Osteoblast (primary cell): ENCODE results near the gene EZH2. TPM values are rescaled to one million over a fixed set of nuclear protein-coding genes. Genes with fewer than 3 reads are reported as not detected.

Experiments
- DNase-seq: peaks from one replicate; pipeline ENCODE4 v3.0.0; 2011; ENCODE audit warnings: low spot score, mixed read lengths; ENCODE audit not compliant: insufficient read length; ENCODE audit errors: missing footprints
- H2AFZ ChIP-seq: 2 replicates; pipeline ENCODE4 v1.6.0; 2011; ENCODE audit warnings: mild to moderate bottlenecking, low read length
- H3K27ac ChIP-seq: 2 replicates; pipeline ENCODE4 v1.5.1; 2011; ENCODE audit warnings: mild to moderate bottlenecking, low read depth, low read length, moderate library complexity
- H3K27me3 ChIP-seq: 2 replicates; pipeline ENCODE4 v1.6.0; 2012; ENCODE audit warnings: mild to moderate bottlenecking, control low read depth, inconsistent platforms, low read length, moderate library complexity; ENCODE audit not compliant: insufficient read depth
- H3K36me3 ChIP-seq: 2 replicates; pipeline ENCODE4 v1.5.1; 2011; ENCODE audit warnings: mild to moderate bottlenecking, low read length, control low read depth, moderate library complexity; ENCODE audit not compliant: insufficient read depth
- H3K4me1 ChIP-seq: 2 replicates; pipeline ENCODE4 v1.5.1; 2011; ENCODE audit warnings: mild to moderate bottlenecking, low read length, control low read depth, moderate library complexity; ENCODE audit not compliant: insufficient read depth
- H3K4me2 ChIP-seq: 2 replicates; pipeline ENCODE4 v1.6.0; 2011; ENCODE audit warnings: mild to moderate bottlenecking, low read length; ENCODE audit not compliant: insufficient read depth
- H3K4me3 ChIP-seq: fragments of 200-600 bp; sonication (generic); 3 replicates; pipeline ENCODE4 v1.5.1; 2012; ENCODE audit warnings: mild to moderate bottlenecking, low read length, inconsistent platforms; ENCODE audit not compliant: insufficient read depth
- H3K79me2 ChIP-seq: 2 replicates; pipeline ENCODE4 v1.6.0; 2012; ENCODE audit warnings: mild to moderate bottlenecking, low read length, control low read depth, inconsistent platforms; ENCODE audit not compliant: insufficient read depth
- H3K9me3 ChIP-seq: 2 replicates; pipeline ENCODE4 v1.5.1; 2011; ENCODE audit warnings: low read depth, low read length, control low read depth
- H4K20me1 ChIP-seq: 2 replicates; pipeline ENCODE4 v1.6.0; 2012; ENCODE audit warnings: mild to moderate bottlenecking, low read length, control low read depth; ENCODE audit not compliant: insufficient read depth
- total RNA-seq: library from RNA; depleted of rRNA; stranded (reverse); fragments of >200 nt; gene quantifications from 2 replicates; pipeline ENCODE4 v1.2.3, GENCODE V29; 2012
- TF ChIP-seq, protein P1 (sequence below): IDR thresholded peaks from 2 replicates; pipeline ENCODE4 v1.5.1; 2011; ENCODE audit warnings: mild to moderate bottlenecking, low read depth, low read length, moderate library complexity; ENCODE audit errors: extremely low read depth

Gene EZH2
- total RNA-seq, 1 donor, result 7.6 TPM

DNA sequence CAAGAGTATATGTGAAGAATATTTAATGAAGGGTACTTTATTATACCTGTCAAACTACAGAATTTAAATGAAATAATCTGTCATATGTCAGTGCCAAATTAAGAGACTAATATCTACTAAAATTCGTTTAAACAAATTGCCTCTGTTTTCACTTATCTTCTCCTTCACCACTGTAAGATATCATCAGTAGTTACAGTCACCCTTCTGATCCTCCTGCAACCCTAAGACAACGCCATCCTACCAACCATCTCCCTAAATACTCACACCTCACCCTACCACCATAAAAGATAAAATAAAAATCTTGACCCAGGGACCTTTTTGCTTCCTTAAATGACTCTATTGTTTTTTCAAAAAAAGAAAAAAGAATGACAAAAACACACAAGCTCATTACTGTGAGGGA is 20.8 kb downstream of the EZH2 start:
- Histone ChIP-seq H3K27ac (no peak overlapping the region), H3K9me3 (no peaks in the 10 kb centered on the region), H3K4me2 (no peak overlapping the region), H4K20me1 (no peaks in the 10 kb centered on the region), H3K79me2 (peaks cover 84% of the 10 kb centered on the region), H2AFZ (peak overlapping the region; percentile 47), H3K4me3 (no peak overlapping the region), H3K4me1 (no peaks in the 10 kb centered on the region), H3K36me3 (no peaks in the 10 kb centered on the region), H3K27me3 (no peaks in the 10 kb centered on the region)
- TF ChIP-seq, protein P1, sequence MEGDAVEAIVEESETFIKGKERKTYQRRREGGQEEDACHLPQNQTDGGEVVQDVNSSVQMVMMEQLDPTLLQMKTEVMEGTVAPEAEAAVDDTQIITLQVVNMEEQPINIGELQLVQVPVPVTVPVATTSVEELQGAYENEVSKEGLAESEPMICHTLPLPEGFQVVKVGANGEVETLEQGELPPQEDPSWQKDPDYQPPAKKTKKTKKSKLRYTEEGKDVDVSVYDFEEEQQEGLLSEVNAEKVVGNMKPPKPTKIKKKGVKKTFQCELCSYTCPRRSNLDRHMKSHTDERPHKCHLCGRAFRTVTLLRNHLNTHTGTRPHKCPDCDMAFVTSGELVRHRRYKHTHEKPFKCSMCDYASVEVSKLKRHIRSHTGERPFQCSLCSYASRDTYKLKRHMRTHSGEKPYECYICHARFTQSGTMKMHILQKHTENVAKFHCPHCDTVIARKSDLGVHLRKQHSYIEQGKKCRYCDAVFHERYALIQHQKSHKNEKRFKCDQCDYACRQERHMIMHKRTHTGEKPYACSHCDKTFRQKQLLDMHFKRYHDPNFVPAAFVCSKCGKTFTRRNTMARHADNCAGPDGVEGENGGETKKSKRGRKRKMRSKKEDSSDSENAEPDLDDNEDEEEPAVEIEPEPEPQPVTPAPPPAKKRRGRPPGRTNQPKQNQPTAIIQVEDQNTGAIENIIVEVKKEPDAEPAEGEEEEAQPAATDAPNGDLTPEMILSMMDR, result no peak
- no peak for DNase-seq

DNA sequence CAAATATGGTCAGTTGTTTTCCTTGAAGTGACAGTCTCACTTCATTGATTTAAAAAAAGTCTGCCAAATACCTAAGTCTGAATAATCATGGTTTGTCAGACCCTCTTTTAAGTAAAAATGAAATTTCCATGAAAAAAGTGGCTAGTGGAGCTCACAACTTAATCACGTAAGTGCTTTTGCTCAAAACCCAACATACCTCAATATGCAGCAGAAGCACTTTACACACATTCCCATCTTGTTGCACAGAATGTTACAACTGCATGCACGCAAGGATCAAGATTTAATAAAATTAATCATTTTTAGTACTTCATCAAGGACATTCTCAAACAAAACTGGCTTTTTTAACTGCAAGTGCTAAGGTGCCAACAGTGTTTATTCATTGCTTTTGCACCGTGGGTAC is 21.6 kb downstream of the EZH2 start:
- no peaks in the 10 kb centered on the region for H3K4me1 ChIP-seq
- TF ChIP-seq, protein P1, result no peak
- H3K79me2 ChIP-seq, result peaks cover 76% of the 10 kb centered on the region
- no peak overlapping the region for H2AFZ ChIP-seq
- H3K9me3 ChIP-seq, result no peaks in the 10 kb centered on the region
- no peak overlapping the region for H3K4me2 ChIP-seq
- no peak overlapping the region for H3K4me3 ChIP-seq
- H4K20me1 ChIP-seq, result no peaks in the 10 kb centered on the region
- H3K27ac ChIP-seq, result no peak overlapping the region
- DNase-seq, result no peak
- H3K27me3 ChIP-seq, result no peaks in the 10 kb centered on the region
- H3K36me3 ChIP-seq, result no peaks in the 10 kb centered on the region

DNA sequence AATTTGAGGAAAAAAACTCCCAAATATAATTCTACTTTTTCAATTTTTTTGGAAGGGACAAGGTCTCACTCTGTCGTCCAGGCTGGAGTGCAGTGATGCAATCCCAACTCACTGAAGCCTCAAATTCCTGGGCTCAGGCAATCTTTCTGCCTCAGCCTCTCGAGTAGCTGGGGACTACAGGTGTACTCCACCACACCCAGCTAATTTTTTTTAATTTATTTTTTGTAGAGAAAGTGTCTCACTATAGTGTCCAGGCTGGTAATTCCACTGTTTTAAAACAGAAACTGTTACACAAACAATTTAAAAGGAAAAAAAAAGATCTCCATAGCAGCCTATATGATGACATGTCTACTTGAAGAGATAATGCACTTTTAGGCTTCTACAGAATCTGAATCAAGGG is 25.6 kb downstream of the EZH2 start:
- Histone ChIP-seq H2AFZ (no peak overlapping the region), H3K4me1 (peaks cover 12% of the 10 kb centered on the region), H3K36me3 (no peaks in the 10 kb centered on the region), H3K4me3 (no peak overlapping the region), H3K4me2 (no peak overlapping the region), H3K9me3 (no peaks in the 10 kb centered on the region), H3K27ac (no peak overlapping the region), H3K27me3 (no peaks in the 10 kb centered on the region), H4K20me1 (no peaks in the 10 kb centered on the region), H3K79me2 (peaks cover 71% of the 10 kb centered on the region)
- DNase-seq, result no peak
- TF ChIP-seq, protein P1, result no peak

DNA sequence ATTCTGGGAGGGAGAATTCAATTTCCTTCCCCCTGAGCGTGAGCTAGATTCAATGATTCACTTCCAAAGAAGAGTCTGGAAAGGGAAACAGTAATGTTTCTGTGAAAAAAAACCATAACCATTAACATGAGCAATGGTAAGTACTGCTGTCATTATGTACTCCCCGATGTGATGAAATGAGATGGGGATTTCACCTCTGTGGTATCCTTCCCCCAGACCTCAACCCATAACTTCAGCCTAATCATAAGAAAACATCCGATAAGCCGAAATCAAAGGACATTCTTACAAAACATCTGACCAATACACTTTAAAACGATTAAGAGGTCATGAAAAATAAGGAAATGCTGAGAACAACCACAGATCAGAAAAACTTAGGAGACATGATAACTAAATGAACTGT is 27.2 kb downstream of the EZH2 start:
- H3K9me3 ChIP-seq, result no peaks in the 10 kb centered on the region
- H3K27ac ChIP-seq, result peak overlapping the region; percentile 65
- peaks cover 19% of the 10 kb centered on the region for H3K4me1 ChIP-seq
- H2AFZ ChIP-seq, result peak overlapping the region; percentile 86
- H3K4me2 ChIP-seq, result peak overlapping the region; percentile 86
- no peak for DNase-seq
- H3K4me3 ChIP-seq, result peak overlapping the region; percentile 75
- H3K79me2 ChIP-seq, result peaks cover 74% of the 10 kb centered on the region
- no peaks in the 10 kb centered on the region for H4K20me1 ChIP-seq
- no peaks in the 10 kb centered on the region for H3K36me3 ChIP-seq
- H3K27me3 ChIP-seq, result no peaks in the 10 kb centered on the region
- TF ChIP-seq, protein P1, result no peak
